NCI-H146 treated with DMSO at 0.1 percent for 48 hours (cell line): ENCODE measurements around the gene PCK2.
"Not testable (repeated sequence)": the region's sequence is repeated elsewhere in the genome, so short reads cannot be mapped to it uniquely, and the experiment has no call there.

Experiments
- DNase-seq: peaks from one replicate; lab custom pipeline; 2025; ENCODE audit not compliant: unreplicated experiment; lab: John Stamatoyannopoulos, UW

PCK2 gene

DNA sequence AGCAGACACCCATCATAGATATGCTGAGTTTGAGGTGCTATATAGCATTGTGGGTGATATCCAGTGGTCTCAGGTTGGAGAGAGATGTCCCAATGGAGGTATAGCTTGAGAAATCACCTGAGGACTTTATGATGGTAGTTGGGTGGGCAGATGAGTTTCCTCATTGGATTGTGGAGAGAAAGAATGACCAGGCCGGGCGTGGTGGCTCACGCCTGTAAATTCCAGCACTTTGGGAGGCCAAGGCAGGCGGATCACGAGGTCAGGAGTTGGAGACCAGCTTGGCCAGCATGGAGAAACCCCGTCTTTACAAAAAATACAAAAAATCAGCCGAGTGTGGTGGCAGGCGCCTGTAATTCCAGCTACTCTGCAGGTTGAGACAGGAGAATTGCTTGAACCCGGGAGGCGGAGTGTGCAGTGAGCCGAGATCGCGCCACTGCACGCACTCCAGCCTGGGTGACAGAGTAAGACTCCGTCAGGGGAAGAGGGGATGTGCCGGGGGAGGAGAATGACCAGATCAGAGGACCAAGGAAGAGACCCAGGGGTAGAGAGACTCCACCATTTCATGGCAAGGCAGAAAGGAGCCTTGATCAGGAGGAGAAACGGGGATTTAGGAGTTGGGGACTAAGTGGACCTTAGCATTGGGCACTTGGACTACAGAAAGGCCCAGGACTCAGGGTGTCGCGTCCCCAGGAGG lies 757 bp upstream of the PCK2 start:
- DNase-seq: no peak

DNA sequence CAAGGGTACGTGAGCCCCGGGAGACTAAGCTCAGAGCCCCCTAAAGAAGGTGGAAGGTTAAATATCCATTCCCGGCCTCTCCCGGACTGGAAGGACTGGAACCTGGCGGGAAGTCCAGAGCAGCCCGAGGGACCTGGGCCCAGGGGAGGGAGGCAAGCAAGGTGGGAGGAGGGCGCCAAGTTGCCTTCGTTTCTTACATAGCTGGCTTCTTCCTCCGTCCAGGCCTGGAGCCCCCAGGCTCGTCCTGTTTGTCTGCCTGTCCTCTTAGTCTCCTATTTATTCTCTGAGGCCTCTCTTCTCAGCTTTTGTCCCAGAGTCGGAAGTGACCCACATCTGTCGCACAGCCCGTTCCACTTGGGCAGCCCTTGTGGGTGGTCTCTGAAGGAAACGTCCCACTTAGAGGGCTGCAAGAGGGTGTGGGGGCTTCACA lies 745 bp downstream of the PCK2 start:
- DNase-seq: no peak

DNA sequence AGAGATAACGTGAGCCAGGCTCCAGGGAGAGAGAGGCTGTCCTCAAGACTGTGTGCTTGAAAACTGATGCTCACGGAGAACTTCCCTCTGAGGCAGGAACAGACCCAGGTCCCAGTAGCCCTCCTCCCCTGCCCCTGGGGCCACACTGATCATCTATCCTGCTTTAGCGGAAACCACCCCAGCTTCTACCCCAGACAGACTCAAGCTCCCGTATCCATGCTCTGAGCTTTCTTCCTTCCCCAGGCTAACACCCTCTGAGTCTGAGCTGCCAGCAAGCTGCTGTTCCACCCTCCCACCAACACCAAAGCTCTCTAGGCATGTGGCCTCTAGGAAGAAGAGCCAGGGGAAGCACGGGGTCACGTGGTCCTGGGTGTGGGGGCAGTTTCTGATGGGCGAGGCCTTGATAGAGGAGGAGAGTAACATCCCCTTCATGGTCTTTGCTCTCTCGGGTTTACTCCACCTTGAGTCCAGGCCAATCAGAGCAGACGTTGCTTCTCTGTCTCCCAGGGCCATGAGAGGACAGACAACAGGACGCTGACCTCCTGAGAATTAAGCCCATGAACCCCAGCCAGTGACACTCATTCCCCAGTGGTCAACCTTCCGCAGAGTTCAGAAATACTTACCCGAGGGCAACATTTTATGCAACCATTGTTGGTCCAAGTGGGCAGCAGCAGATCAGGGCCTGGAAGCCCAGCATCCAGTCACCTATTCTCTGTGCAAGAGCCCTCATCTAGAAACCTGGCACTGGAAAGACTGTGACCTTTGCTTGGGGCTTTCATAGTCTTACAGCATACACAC lies 1.4 kb downstream of the PCK2 start:
- peak; percentile 42 for DNase-seq

DNA sequence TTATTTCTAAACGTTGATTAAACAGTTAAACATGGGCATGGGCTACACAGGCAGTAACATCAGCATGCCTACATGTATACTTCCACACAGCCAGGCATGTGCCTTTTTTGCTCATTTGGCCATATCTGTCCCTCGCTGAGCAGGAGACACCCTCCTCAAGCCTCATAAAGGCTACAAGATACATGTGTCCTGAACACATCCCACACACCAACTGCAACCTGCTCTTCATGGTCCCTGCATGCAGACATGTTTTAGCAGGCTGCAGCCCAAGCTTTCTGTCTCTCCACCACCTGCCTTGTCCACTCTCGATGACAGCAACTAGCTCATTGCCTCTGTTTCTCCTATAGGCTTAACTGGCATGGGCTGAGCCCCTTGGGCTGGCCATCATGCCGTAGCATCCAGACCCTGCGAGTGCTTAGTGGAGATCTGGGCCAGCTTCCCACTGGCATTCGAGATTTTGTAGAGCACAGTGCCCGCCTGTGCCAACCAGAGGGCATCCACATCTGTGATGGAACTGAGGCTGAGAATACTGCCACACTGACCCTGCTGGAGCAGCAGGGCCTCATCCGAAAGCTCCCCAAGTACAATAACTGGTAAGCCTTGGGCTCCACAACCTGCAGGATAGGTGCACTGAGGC lies 2.6 kb downstream of the PCK2 start:
- no peak for DNase-seq

DNA sequence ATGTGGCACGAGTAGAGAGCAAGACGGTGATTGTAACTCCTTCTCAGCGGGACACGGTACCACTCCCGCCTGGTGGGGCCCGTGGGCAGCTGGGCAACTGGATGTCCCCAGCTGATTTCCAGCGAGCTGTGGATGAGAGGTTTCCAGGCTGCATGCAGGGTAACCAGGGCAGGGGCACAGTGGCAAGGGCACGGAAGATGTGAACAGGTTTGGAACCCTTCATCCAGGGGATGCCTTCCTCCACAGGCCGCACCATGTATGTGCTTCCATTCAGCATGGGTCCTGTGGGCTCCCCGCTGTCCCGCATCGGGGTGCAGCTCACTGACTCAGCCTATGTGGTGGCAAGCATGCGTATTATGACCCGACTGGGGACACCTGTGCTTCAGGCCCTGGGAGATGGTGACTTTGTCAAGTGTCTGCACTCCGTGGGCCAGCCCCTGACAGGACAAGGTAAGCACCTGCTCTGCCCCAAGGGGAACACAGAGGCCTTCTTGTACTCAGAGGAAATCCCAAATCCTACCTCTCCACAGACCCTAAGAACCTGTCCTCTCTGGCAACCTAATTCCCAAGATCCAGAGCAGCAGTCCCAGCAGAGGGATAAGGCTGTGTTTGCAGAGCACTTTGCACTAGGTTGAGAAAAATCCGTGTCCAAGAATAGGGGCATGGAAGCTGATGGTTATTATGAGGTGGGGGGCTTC lies 4.3 kb downstream of the PCK2 start:
- no peak for DNase-seq

DNA sequence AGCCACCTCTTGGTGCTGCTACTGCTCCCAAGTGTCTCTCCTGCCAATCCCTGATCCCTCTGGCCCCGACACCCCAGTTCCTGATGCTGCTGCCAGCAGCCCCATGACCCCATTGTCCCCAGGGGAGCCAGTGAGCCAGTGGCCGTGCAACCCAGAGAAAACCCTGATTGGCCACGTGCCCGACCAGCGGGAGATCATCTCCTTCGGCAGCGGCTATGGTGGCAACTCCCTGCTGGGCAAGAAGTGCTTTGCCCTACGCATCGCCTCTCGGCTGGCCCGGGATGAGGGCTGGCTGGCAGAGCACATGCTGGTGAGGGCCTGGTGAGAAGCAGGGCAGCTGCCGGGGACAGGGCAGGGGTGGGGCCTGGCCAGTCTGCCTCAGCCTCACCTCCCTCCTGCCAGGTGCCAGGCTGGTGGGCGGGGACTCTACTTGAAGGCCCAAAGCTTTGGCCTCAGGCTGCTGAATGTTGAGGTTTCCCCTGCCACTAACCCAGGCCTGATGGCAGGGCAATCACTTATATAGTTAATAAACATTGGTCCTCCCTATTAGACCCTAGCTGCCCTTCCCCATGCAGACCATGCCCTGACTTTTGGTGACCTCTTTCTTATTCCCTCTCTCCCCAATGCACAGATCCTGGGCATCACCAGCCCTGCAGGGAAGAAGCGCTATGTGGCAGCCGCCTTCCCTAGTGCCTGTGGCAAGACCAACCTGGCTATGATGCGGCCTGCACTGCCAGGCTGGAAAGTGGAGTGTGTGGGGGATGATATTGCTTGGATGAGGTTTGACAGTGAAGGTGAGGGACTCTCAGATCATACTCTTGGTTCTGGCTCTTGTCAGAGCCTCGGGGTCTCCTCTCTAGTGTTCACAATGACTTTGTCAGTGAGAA lies 5.1 kb downstream of the PCK2 start:
- no peak for DNase-seq

DNA sequence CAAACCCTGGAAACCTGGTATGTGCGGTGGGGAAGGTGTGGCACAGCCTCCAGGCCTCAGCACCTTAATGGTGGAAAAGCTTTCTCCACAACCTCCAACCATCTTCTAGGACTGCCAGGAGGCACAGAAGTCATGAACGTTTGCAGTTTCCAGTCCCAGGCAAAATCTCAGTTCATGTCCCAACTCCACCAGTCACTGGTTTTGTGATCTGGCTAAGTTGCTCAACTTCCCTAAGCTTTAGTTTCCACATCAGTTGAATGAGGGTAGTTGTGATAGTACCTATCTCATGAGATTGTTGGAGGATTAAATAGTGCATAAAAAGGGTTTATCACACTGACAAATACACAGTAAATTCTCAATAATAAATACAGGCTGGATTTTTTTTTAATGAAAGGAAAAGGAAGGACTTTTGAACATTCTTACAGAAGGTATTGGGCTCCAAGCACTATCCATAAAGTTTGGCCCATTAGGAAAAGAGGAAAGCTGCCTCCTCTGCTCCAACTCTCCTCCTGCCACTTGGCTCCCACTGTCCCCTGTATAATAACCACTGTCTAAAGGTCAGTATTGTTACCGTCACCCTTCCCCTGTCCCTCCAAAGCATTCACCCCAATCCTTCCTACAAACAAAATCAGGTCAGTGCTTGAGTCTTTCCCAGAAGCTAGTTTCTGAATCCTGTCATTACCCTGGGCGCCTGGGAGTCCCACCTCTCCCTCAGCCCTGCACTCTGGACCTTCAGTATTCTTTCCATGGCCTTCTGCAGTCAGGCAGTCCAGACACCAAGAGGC lies 6.3 kb downstream of the PCK2 start:
- DNase-seq: no peak

DNA sequence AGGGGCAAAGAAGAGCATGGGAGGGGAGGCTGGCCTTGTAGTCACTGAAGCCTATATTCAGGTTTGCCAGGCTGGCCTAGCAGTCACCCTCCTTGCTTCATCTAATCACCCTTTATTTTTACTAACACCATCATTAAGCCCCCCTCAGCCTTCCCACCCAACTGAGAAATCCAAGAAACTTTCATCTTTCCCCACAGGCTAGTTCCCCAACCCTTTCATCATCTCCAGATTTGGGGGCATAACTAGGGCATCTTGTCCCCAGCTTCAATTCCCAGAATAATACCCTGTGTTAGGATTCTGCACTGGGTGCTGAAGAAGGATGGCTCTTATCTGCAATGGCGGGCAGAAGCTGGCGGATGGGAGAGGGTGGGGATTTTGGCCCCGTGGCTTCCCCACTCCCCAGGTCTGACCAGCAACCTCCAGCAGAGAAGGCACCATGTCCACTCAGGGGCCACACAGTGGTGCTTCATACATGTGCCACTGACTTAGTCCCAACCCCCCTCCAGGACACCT lies 6.9 kb downstream of the PCK2 start:
- DNase-seq: no peak

DNA sequence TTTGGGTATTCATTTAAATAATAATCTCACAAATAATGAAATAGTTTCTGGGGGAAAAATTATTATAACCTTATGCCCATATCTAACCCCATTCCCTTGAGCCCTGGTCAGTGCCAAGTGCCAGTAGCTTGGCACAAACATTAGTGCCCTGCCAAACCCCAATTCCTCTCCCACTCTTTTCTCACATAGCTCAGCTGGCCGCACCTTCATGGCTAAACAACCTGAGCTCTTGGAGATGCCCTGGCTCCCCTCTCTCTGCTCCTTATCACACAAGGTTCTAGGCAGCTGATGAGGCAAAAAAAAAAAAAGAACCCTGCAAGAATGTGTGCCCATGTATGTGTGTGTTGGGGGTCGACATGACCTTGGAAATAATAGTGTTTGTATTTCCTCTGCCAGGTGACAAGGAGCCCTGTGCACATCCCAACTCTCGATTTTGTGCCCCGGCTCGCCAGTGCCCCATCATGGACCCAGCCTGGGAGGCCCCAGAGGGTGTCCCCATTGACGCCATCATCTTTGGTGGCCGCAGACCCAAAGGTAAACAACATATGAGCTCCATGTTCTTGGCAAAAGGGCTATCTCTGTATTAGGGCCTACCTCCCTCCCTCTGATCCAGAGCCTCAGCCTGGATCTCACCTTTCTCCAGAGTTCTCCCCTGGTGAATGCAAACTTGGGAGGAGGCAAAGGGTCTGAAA lies 8.4 kb downstream of the PCK2 start:
- DNase-seq: no peak

DNA sequence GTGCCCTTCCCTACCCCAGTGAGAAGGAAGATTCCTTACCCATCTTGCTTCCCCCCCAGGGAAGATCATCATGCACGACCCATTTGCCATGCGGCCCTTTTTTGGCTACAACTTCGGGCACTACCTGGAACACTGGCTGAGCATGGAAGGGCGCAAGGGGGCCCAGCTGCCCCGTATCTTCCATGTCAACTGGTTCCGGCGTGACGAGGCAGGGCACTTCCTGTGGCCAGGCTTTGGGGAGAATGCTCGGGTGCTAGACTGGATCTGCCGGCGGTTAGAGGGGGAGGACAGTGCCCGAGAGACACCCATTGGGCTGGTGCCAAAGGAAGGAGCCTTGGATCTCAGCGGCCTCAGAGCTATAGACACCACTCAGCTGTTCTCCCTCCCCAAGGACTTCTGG lies 9.3 kb downstream of the PCK2 start:
- no peak for DNase-seq

DNA sequence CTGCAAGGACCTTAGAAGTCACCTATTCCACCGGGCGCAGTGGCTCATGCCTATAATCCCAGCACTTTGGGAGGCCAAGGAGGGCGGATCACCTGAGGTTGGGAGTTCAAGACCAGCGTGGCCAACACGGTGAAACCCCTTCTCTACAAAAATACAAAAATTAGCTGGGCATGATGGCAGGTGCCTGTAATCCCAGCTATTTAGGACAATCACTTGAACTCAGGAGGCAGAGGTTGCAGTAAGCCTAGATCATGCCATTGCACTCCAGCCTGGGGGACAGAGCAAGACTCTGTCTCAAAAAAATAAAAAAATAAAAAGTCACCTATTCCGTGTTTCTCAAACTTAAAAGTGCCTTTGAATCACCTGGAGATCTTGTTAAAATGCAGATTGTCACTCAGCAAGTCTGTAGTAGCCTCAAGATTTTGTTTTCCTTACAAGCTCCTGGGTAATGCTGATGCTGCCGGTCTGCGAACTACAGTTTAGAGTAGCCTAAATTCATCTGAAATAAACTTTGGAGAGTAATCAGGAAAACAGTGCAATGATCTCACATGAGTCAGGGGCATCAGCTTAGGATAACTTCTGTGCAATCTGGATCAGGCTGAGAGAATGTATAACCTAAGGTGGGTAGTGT lies 11.6 kb downstream of the PCK2 start:
- not testable (repeated sequence) for DNase-seq

DNA sequence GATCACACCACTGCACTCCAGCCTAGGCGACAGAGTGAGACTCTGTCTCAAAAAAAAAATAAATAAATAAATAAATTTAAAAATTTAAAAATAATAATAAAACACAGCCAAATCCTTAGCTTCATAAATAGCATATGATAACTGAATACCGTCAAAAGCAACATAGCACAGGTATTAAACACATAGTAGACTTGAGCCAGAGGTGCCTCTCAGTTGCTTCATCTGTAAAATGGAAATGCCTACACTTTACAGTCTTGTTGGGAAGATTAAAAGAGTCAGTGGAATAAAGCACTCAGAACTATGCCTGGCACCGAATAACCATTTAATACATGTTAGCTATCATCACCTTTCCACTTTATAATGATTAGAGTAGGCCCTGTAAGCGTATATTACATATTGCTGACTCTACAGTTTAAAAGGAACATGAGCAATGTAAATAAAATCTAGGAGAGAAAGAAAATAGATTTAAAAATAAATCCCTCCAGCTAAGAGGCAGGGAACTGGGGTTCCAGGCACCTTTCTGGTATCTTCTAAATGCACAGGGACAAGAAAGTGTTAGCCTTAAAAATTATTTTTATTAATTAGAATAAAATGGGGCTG lies 12.7 kb downstream of the PCK2 start:
- DNase-seq: no peak

DNA sequence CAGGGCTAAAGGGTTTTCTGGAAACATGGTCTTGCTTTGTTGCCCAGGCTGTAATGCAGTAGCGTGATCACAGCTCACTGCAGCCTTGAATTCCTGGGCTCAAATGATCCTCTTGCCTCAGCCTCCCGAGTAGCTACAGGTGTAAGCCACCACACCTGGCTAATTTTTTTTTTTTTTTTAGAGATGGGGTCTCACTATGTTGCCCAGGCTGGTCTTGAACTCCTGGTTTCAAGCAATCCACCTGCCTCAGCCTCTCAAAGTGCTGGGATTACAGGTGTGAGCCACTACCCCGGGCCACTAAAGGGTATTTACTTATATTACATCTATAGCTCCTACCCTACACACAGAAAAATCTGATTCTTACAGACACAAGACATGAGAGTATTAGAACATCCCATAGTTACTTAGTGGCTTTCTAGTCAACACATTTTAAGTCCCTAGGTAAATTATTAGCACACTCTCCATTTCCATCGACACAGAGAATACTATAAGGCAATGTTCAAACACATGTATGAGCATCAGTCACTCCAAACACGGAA lies 14.3 kb downstream of the PCK2 start:
- DNase-seq: no peak

DNA sequence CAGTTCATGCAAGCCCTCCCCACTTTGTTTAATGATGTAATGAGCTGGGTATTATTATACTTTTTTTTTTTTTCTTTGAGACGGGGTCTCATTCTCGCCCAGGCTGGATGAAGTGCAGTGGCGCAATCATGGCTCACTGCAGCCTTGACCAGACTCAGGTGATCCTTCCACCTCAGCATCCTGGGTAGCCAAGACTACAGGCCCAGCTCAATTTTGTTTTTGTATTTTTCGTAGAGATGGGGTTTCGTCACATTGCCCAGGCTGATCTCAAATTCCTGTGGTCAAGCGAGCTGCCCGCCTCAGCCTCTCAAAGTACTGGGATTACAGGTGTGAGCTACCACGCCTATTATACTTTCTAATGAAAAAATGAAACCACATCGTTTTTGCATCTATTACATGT lies 15.9 kb downstream of the PCK2 start:
- DNase-seq: no peak

DNA sequence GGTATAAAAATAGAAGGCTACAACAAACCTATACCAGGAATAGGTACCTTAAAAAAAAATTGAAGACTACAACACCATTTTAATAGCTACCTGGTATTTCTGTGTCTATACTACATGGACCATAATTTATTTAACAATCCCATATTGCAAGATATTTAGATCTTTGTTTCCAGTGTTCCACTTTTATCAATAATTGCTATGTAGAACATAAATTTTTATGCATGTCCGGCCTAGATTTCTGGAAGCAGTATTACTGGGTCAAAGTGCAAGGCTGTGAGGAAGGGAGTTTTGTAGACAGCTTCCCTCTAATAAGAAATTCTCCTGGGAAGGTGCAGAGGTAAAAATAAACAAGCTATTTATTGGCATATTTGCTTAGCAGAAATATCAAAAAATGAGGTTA lies 16.4 kb downstream of the PCK2 start:
- no peak for DNase-seq

DNA sequence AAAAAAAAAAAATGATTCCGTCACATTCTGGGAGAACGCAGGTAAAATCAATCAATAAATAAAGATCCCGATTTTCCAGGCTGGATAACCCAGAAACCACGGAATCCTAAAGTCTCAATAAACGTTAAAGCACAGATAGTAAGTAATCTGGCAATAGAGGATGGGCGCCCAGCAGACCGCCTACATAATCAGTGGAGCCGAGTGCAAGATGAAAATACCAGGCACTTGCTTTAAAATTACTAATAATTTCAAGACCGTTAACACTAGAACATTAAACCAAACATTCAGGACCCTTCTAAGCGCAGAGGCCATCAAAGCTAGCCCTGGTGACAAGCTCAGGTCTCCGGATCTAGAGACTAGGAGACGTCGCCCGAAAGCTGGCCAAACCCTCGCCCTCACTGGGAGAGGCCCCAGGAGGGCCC lies 19.3 kb downstream of the PCK2 start:
- DNase-seq: no peak

DNA sequence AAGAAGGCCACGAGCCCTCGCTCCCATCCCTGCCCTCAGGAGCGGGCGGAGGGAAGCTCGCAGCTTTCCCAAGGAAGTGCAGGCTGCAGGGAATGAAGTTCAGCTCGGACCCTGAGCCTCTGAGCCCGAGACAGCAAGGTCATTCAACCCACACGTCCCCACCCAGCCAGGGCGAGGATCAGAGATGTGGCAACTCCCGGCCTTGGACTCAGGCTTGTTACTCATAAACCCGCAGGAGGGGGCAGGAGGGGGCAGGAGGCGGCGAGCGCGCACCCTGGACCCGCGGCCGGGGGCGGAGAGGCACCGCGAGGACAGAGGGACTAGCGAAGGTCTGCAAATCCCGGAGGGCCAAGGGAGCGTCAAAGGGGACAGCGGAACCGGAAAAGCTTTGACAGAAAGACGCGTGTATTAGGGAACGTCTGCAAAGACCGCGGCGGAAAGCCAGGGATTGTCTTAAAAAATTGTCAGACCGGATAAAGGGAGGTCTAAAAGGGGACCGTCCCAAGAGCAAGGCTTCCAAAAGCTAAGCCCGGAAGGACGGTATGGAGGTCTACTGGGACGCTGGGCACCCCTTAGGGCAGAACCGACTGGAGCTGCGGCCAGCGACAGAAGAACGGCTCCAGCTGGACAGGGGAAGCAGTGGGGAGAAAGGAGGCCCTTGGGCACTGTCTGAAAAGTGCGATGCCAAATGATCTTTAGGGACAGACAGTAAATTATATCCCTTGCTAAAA lies 19.9 kb downstream of the PCK2 start:
- DNase-seq: peak; percentile 70
